Mononuclear cell (primary cell): ENCODE data around the gene UCMA. TPM values are rescaled to one million over a fixed set of nuclear protein-coding genes. Genes with fewer than 3 reads are reported as not detected.
"Not testable (repeated sequence)": the region's sequence is repeated elsewhere in the genome, so short reads cannot be mapped to it uniquely, and the experiment has no call there.

Source experiments
- H3K27me3 ChIP-seq: 2 replicates; pipeline ENCODE4 v1.6.0; 2011; ENCODE audit warnings: low read length, control low read depth; ENCODE audit not compliant: insufficient read depth
- H3K4me1 ChIP-seq: 2 replicates; pipeline ENCODE4 v1.5.1; 2011; ENCODE audit warnings: mild to moderate bottlenecking, low read length, control low read depth; ENCODE audit not compliant: insufficient read depth
- H3K4me3 ChIP-seq: 2 replicates; pipeline ENCODE4 v1.5.1; 2011; ENCODE audit warnings: mild to moderate bottlenecking, low read length, moderate library complexity
- H3K9me3 ChIP-seq: 2 replicates; pipeline ENCODE4 v1.5.1; 2011; ENCODE audit warnings: low read depth, mild to moderate bottlenecking, control low read depth, low read length
- total RNA-seq: library from RNA; depleted of rRNA; stranded (reverse); fragments of >200 nt; gene quantifications from one replicate; pipeline ENCODE4 v1.2.3, GENCODE V29; 2012

UCMA gene
- total RNA-seq, 1 donor: not detected

DNA sequence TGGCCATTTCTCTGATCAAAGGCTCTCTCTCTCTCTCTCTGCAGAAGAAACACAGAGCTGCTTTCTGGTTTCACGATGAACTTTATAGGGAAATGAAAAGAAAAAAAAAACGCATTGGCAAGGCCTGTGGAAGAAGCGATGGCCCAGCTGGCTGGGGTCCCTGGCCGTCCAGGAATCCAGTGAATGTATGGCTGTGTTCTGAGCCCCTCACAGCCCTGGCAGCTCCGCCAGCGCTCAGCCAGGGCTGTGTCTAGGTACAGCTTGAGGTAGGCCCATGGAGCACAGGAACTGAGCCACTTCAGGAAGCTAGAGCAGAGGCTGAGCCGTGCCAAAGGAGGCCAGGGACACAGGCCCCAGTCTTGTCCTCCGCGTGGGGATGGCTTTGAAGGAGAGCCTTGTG, 13.1 kb upstream of the UCMA start:
- H3K27me3 ChIP-seq: no peaks in the 10 kb centered on the region
- H3K4me1 ChIP-seq: no peaks in the 10 kb centered on the region
- no peak overlapping the region for H3K4me3 ChIP-seq
- H3K9me3 ChIP-seq: no peaks in the 10 kb centered on the region

DNA sequence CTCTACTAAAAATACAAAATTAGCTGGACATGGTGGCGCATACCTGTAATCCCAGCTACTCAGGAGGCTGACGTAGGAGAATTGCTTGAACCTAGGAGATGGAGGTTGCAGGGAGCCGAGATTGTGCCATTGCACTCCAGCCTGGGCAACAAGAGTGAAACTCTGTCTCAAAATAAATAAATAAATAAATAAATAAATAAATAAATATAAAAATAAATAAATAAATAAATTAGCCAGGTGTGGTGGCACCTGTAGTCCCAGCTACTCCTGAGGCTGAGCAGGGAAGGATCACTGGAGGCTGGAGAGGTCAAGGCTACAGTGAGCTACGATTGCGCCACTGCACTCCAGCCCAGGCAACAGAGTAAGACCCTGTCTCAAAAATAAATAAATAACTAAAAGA, 8.1 kb upstream of the UCMA start:
- H3K27me3 ChIP-seq, H3K4me3 ChIP-seq, H3K4me1 ChIP-seq, H3K9me3 ChIP-seq: not testable (repeated sequence)

DNA sequence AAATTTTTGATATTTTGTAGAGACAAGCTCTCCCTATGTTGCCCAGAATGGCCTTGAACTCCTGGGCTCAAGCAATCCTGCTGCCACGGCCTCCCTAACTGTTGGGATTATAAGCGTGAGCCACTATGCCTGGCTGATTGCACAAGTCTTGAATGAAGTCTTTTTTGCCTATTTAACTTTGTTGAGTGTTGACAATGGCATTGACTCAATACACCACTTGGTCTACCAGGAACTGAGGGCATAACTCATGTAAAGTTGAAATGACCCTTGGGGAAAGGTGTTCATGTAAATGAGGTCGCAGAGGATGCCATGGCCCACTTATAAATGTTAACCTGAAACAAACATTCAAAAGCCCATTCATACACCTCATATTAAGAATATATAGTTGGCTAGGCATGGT, 7.4 kb upstream of the UCMA start:
- no peaks in the 10 kb centered on the region for H3K4me1 ChIP-seq
- H3K27me3 ChIP-seq: no peaks in the 10 kb centered on the region
- no peak overlapping the region for H3K4me3 ChIP-seq
- H3K9me3 ChIP-seq: no peaks in the 10 kb centered on the region

DNA sequence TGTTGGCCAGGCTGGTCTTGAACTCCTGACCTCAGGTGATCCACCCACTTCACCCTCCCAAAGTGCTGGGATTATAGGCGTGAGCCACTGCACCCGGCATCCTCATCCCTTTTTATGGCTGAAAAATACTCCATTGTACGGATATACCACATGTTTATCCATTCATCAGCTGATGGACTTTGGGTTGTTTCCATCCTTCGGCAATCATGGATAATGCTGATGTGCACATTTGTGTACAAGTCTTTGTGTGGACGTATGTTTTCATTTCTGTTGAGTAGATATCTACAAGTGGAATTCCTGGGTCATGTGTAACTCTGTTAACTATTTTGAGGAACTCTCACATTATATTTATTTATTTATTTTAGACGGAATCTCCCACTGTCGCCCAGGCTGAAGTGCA, 5.7 kb upstream of the UCMA start:
- Histone ChIP-seq H3K27me3 (no peaks in the 10 kb centered on the region), H3K4me1 (no peaks in the 10 kb centered on the region), H3K4me3 (no peak overlapping the region), H3K9me3 (no peaks in the 10 kb centered on the region)

DNA sequence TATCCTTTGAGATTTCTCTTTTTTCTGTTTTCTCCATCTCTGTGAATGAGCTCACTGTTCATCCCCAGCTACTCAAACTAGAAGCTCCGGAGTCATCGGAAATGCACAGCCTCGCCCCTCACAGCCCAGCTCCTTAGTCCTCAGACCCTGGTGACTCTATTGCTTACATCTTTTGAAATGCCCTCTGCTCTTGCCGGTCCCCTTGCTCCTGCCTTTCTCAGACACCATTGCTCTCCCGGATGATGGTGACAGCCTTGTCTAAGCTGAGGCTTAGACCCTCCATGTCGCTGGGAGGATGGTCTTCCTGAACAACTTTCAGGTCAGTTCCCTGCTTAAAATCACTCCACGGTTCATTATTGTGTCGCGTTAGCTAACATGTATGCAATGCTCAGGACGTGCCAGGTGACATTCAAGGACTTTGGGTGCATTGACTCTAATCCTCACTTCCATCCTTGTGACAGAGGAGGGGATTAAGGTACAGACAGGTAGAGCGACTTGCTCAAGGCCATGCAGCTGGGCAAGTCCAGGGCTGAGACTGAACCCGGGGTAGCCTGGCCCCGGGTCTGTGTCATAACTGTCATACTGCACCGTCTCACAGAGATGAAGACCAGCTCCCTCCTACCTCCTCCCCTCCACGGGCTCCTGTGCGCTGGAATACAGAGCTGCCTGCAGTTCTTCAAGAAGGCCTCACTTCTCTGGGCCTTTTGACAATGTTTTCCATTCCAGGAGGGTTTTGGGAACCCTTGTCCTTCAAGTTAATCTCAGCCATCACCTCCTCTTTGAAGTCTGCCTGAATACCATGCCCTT, 4.3 kb upstream of the UCMA start:
- no peaks in the 10 kb centered on the region for H3K9me3 ChIP-seq
- H3K4me1 ChIP-seq: no peaks in the 10 kb centered on the region
- no peaks in the 10 kb centered on the region for H3K27me3 ChIP-seq
- no peak overlapping the region for H3K4me3 ChIP-seq

DNA sequence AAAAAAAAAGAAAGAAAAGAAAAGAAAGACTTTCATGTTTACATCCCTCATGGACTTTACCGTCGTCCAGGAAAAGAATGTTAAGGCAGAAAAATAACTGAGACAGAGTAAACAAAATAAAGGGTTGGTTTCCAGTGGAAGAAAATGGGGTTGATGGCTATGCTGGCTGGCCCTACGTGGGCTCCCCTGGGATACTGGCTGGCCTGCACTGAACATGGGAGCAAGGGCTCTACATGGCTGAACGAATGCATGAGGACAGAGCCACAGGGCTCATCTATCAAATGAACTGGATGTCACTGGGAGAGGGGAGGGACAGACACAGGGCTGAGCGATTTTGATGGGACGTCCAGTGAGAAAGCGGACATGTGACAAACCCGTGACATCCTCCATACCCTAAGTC, 2.5 kb upstream of the UCMA start:
- no peaks in the 10 kb centered on the region for H3K9me3 ChIP-seq
- H3K27me3 ChIP-seq: no peaks in the 10 kb centered on the region
- H3K4me1 ChIP-seq: no peaks in the 10 kb centered on the region
- H3K4me3 ChIP-seq: no peak overlapping the region

DNA sequence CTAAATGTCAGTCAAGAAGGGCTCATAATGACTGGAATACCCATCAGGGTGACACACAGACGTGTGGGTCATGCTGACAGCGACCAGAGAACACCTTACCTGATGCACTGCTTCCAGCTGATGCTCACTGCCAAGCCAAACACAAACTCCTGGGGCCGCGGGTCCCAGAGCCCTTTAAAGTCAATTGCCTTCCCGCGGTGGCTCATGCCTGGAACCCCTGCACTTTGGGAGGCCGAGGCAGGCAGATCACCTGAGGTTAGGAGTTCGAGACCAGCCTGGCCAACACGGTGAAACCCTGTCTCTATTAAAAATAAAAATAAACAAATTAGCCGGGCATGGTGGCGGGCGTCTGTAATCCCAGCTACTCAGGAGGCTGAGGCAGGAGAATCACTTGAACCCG, 562 bp upstream of the UCMA start:
- not testable (repeated sequence) for H3K9me3 ChIP-seq, H3K4me1 ChIP-seq, H3K4me3 ChIP-seq, H3K27me3 ChIP-seq

DNA sequence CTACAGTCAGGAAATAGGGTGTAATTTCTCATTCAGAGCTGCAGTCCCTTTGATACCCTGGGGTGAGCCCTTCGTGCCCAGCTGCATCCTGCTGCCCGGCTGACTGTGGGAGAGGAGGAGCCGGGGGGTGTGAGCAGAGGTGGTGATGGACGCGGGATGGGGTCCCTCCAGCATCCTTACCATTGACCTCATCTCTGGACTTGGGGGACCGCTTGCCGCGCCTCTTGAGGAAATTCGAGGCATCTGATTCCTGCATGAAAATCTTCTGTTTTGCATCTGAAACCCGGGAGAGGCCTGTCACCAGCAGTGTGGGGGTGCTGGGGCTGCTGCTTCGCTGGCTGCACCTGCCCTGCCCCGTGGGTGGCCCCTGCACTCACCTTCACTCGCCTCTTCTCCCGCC, 816 bp downstream of the UCMA start:
- Histone ChIP-seq H3K9me3 (no peaks in the 10 kb centered on the region), H3K4me1 (no peaks in the 10 kb centered on the region), H3K27me3 (no peaks in the 10 kb centered on the region), H3K4me3 (no peak overlapping the region)

DNA sequence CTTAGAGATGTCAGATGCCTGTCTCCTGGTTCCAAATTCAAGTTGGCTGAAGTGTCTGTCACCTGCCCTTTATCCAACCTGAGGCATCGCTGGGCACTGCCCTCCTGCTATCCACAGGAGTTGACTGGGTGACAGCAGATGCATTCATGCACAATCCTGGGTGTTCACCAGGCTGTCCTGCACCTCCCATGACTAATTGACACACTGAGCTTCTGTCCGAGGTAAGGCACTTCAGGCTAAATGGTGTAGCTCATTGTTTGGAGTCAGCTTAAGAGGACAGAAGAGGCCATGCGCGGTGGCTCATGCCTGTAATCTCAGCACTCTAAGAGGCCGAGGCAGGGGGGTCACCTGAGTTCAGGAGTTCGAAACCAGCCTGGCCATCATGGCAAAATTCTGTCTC, 2.4 kb downstream of the UCMA start:
- Histone ChIP-seq H3K4me1 (no peaks in the 10 kb centered on the region), H3K9me3 (no peaks in the 10 kb centered on the region), H3K4me3 (no peak overlapping the region), H3K27me3 (no peaks in the 10 kb centered on the region)

DNA sequence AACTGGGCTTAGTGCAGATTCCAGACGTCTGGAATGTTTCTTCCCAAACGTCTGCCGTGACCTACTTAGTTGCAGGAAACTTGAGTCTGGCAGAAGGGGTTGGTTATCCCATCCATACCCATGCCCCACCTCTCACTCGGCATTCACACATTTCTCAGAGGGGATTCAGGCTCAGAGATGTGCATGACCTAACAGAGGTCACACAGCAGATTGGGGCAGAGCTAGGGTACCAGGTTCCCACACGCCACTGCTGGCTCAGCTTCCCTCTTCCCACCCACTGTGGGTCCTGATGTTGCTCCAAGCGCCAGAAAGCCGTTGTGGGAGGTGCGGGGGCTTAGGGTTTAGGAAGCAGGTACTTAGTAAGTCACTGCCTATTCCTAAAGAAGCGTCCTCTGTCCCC, 3.0 kb downstream of the UCMA start:
- Histone ChIP-seq H3K9me3 (no peaks in the 10 kb centered on the region), H3K27me3 (no peaks in the 10 kb centered on the region), H3K4me1 (no peaks in the 10 kb centered on the region), H3K4me3 (no peak overlapping the region)

DNA sequence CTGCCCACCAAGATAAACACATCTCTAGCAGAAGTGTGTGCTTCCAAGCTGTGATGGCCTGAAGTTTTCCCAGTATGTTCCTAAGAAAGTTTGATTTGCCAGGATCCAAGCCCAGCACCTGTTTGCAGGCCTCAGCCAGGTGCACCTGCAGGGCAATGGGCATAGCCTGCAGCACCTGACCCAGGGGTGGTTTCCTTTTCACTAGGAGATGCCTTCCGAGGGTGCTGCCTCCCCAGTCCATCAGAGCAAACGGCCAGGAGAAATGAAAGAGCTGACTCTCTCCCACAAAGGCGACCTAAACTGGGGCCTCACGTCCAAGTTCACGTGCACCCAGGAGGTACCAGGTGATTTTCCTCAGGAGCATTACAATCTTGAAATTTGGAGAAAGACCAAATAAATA, 7.1 kb downstream of the UCMA start:
- H3K9me3 ChIP-seq: no peaks in the 10 kb centered on the region

DNA sequence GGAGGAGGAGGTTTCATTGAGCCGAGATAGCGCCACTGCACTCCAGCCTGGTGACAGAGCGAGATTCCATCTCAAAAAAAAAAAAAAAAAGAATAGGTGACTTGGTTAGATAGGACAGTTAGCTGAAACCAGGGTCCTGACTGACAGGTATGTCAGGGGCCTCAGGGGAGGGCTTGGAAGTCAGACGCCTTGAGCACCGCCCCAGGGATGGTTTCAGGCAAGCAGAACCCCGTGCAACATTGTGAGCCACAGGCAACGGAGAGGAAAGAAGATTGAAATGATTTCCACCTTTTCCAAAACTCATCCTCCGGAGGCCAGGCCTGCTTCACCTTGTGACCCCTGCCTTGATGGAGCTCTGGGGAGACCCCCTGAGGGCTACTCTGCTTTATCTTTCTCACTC, 8.6 kb downstream of the UCMA start:
- no peak overlapping the region for H3K4me3 ChIP-seq
- H3K9me3 ChIP-seq: no peaks in the 10 kb centered on the region
- H3K4me1 ChIP-seq: no peaks in the 10 kb centered on the region
- H3K27me3 ChIP-seq: no peaks in the 10 kb centered on the region

More for the DNA sequence above, 7.1 kb downstream of the UCMA start:
- H3K27me3 ChIP-seq: no peaks in the 10 kb centered on the region
- H3K4me1 ChIP-seq: no peaks in the 10 kb centered on the region
- H3K4me3 ChIP-seq: no peak overlapping the region

DNA sequence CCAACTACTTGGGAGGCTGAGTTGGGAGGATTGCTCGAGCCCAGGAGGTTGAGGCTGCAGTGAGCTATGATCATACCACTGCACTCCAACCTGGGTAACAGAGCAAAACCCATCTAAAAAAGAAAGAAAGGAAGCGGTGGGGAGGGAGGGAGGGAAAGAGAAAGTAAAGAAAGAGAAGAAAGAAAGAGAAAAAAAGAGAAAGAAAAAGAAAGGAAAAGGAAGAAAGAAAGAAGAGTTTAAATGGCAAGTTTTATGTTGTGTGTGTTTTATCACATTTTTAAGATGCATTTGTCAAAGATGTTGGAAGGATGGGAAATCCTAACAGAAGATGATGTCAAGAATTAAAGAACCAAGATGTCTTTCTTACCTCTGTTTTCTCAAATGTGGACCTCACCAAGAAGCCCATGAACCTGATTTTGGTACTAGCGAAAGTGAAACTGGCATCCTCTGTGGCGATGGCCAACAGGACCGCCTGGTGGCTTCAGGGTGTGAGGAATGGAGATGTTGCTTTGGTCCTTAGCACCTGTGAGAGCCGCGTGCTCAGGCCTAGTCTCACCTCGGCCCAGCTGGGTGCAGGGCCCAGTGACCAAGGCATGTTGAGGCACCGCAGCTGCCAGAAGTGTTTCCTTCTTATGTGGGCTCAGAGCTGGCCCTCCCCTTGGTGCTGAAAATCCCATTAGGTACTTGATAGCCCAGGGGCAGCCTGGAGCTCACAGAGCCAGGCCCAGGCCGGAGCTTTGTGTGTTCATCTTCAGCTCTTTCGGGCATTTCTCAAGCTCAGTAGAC, 9.8 kb downstream of the UCMA start:
- Histone ChIP-seq H3K27me3 (no peaks in the 10 kb centered on the region), H3K4me1 (no peaks in the 10 kb centered on the region), H3K9me3 (no peaks in the 10 kb centered on the region), H3K4me3 (no peak overlapping the region)

DNA sequence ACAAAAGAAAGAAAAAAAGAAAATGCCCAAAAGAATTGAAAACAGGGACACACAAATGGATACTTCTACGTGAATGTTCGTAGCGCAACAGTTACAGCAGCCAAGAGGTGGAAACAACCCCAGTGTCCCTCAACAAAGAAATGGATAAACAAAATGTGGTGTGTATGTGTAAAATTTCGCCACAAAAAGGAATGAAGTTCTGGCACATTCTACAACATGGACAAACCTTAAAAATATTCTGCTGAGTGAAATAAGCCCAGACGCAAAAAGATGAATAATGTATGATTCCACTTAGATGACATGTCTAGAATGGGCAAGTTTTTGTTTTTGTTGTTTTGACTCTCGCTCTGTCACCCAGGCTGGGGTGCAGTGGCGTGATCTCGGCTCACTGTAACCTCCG, 10.9 kb downstream of the UCMA start:
- Histone ChIP-seq H3K4me3 (no peak overlapping the region), H3K9me3 (no peaks in the 10 kb centered on the region), H3K4me1 (no peaks in the 10 kb centered on the region), H3K27me3 (no peaks in the 10 kb centered on the region)

DNA sequence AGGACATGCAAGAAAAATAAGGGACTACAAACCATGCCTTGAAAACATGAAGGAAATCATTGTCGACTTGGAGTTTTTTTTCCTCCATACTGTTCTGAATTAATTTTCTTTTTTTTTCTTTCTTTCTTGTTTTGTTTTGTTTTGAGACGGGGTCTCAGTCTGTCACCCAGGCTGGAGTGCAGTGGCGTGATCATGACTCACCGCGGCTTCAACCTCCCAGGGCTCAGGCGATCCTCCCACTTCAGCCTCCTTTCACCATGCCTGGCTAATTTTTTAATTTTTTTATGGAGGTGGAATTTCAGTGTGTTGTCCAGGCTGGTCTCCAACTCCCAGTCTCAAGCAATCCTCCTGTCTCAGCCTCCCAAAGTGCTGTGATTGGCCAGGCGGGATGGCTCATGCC, 11.6 kb downstream of the UCMA start:
- Histone ChIP-seq H3K9me3 (no peaks in the 10 kb centered on the region), H3K27me3 (no peaks in the 10 kb centered on the region), H3K4me1 (no peaks in the 10 kb centered on the region), H3K4me3 (no peak overlapping the region)

DNA sequence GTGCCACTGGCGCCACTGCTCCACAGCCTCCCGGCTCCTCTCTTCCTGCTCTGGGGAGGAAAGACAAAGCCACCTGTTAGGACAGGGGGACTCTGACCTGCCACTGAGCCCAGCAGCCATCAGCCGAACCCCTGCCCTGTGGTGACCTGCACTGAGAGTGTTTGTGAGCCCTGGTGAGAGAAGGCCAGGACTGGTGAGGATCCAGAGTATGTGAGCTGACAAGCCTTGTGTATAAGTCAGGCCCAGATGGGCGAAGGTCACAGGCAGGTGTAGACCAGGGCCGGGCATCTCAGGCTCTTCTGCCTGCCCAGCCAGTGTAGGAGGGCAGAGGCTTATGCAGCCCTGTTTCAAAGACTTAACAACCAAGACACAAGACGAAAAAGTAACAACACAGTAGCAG, 12.0 kb downstream of the UCMA start:
- no peaks in the 10 kb centered on the region for H3K4me1 ChIP-seq
- no peaks in the 10 kb centered on the region for H3K9me3 ChIP-seq
- no peaks in the 10 kb centered on the region for H3K27me3 ChIP-seq
- H3K4me3 ChIP-seq: no peak overlapping the region
